Activated CD8-positive, alpha-beta memory T cell treated with anti-CD3 and anti-CD28 coated beads for 4 hours (primary cell): ENCODE measurements around the gene HELZ2.
"Not testable (repeated sequence)": the region's sequence is repeated elsewhere in the genome, so short reads cannot be mapped to it uniquely, and the experiment has no call there.

Experiments used
- DNase-seq, 2 donors: peaks; one replicate each; pipeline ENCODE4 v3.0.0-alpha.2; 2020; ENCODE audit warnings: low read depth in 2 of 2

The HELZ2 gene

GRCh38 chr20:63574156-63574828, at the start of gene HELZ2:
HELZ2 (minus strand) TSS chr20:63574239; CDS start chr20:63572385, 1,854 bp downstream.
- peak; percentile 48 to 58 for DNase-seq

GRCh38 chr20:63622732-63623131, 48.7 kb upstream of the HELZ2 start:
- no peak for DNase-seq

GRCh38 chr20:63622096-63622495, 48.1 kb upstream of the HELZ2 start:
- no peak for DNase-seq

- no peak for DNase-seq
Observed at GRCh38 chr20:63620991-63621390, 47.0 kb upstream of the HELZ2 start.

GRCh38 chr20:63619505-63619904, 45.5 kb upstream of the HELZ2 start:
- no peak for DNase-seq

- DNase-seq, result no peak
Observed at GRCh38 chr20:63619086-63619485, 45.0 kb upstream of the HELZ2 start.

- DNase-seq, result no peak
Observed at GRCh38 chr20:63618291-63618980, 44.4 kb upstream of the HELZ2 start.

GRCh38 chr20:63617876-63618265, 43.8 kb upstream of the HELZ2 start:
- DNase-seq, result no peak

- no peak for DNase-seq
Observed at GRCh38 chr20:63617092-63617875, 43.2 kb upstream of the HELZ2 start.

GRCh38 chr20:63613863-63614594, 40.0 kb upstream of the HELZ2 start:
- DNase-seq, result not testable (repeated sequence)

GRCh38 chr20:63612276-63612931, 38.4 kb upstream of the HELZ2 start:
- DNase-seq, result no peak

- DNase-seq, result no peak
Observed at GRCh38 chr20:63611646-63612045, 37.6 kb upstream of the HELZ2 start.

- DNase-seq, result no peak
Observed at GRCh38 chr20:63610581-63611435, 36.8 kb upstream of the HELZ2 start.

- no peak for DNase-seq
Observed at GRCh38 chr20:63606686-63607085, 32.6 kb upstream of the HELZ2 start.

- no peak for DNase-seq
Observed at GRCh38 chr20:63602321-63602720, 28.3 kb upstream of the HELZ2 start.

- not testable (repeated sequence) for DNase-seq
Observed at GRCh38 chr20:63601679-63602078, 27.6 kb upstream of the HELZ2 start.

- DNase-seq, result no peak
Observed at GRCh38 chr20:63599396-63600050, 25.5 kb upstream of the HELZ2 start.

- no peak for DNase-seq
Observed at GRCh38 chr20:63598479-63599395, 24.7 kb upstream of the HELZ2 start.
